HG03558 (cell line): ENCODE measurements around the gene ATXN1.

Experiments
- ATAC-seq: cut with Tn5 transposase; IDR thresholded peaks from one replicate; pipeline ENCODE4 v1.9.1; 2021; ENCODE audit warnings: moderate number of reproducible peaks; ENCODE audit not compliant: unreplicated experiment; ENCODE audit errors: extremely low read depth

Gene ATXN1

GRCh38 chr6:16336056-16336818, 425.0 kb downstream of the ATXN1 start:
- ATAC-seq: no peak

GRCh38 chr6:16335176-16335575, 426.1 kb downstream of the ATXN1 start:
- no peak for ATAC-seq

GRCh38 chr6:16334671-16335070, 426.6 kb downstream of the ATXN1 start:
- no peak for ATAC-seq

GRCh38 chr6:16333580-16333979, 427.7 kb downstream of the ATXN1 start:
- no peak for ATAC-seq

GRCh38 chr6:16332175-16332542, 429.1 kb downstream of the ATXN1 start:
- peak; percentile 68 for ATAC-seq

- no peak for ATAC-seq
These were observed 429.7 kb downstream of the ATXN1 start for GRCh38 chr6:16331384-16332174.

GRCh38 chr6:16329233-16329632, 432.0 kb downstream of the ATXN1 start:
- no peak for ATAC-seq

- no peak for ATAC-seq
These were observed 433.4 kb downstream of the ATXN1 start for GRCh38 chr6:16327777-16328325.

- no peak for ATAC-seq
These were observed 434.1 kb downstream of the ATXN1 start for GRCh38 chr6:16326971-16327776.

GRCh38 chr6:16326531-16326930, 434.7 kb downstream of the ATXN1 start:
- no peak for ATAC-seq

GRCh38 chr6:16324606-16325225, 436.5 kb downstream of the ATXN1 start:
- no peak for ATAC-seq

- no peak for ATAC-seq
These were observed 437.1 kb downstream of the ATXN1 start for GRCh38 chr6:16324184-16324583.

- ATAC-seq: peak; percentile 89
These were observed 438.5 kb downstream of the ATXN1 start for GRCh38 chr6:16322666-16323312.

GRCh38 chr6:16321826-16322225, 439.4 kb downstream of the ATXN1 start:
- no peak for ATAC-seq

- no peak for ATAC-seq
These were observed 439.9 kb downstream of the ATXN1 start for GRCh38 chr6:16321341-16321710.

- no peak for ATAC-seq
These were observed 440.5 kb downstream of the ATXN1 start for GRCh38 chr6:16320533-16321340.

- peak; percentile 36 for ATAC-seq
These were observed 441.3 kb downstream of the ATXN1 start for GRCh38 chr6:16319813-16320532.
